Measurements from ENCODE around the gene CFAP61.

Gene CFAP61

GRCh38 chr20:20277894-20278335 is 225.6 kb downstream of the CFAP61 start:
- DNase-seq = no peak

GRCh38 chr20:20286061-20286460 is 233.7 kb downstream of the CFAP61 start:
- DNase-seq = no peak

- DNase-seq = no peak
Measured at GRCh38 chr20:20289331-20289730, 237.0 kb downstream of the CFAP61 start.

- peak; percentile 35 for DNase-seq
Measured at GRCh38 chr20:20292472-20292871, 240.1 kb downstream of the CFAP61 start.

DNA sequence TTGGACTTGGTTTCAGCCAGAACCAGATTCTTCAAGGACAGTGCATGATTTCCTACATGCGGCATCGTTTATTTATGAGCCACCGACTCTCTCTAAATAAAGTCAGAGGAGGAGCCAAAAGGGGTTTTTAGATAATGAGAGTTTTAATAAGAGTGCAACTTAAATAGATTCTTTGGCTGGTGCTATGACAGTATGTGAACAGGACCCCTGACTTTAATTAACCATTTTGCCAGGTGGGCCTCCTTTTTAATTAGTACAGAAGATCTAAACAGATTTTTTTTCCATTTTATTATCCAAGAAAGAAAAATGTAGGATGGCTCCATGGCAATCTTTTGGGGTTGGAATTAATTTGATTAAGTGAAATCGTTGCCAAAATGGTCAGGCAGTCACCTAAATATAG is 240.8 kb downstream of the CFAP61 start:
- DNase-seq = no peak

DNA sequence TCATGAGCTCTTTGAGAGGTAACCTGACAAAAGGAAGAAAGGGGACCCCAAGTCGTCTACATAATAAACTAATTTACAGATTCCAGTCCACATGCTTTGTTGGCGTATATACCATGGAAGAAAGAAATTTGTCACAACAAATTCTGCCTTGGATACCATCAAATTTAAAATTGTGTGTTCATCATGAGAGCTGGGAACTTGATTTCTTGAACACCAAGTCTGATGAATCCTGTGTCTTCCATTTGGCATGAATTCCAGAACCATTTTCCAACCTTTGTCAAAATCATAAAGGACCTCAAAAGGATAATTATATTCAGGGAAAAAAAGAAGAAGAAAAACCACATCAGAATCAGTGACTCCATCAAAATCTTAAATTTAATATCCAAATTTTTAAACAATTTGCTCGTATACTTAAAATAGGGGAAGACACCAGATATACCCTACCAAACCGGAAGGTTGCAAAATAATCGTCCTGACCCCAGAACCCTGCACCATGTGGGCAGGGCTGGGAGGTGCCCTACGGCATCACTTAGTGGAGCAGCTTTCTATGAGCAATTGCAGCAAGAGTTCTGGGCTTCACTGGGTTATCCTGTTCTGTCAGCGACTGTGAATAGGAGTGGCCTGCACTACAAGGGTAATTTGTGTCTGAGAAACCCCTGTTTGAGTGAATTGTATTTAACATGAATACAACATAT is 241.5 kb downstream of the CFAP61 start:
- no peak for DNase-seq

GRCh38 chr20:20295621-20296498 is 243.5 kb downstream of the CFAP61 start:
- no peak for DNase-seq

- DNase-seq = no peak
Measured at GRCh38 chr20:20297181-20297580, 244.8 kb downstream of the CFAP61 start.

DNA sequence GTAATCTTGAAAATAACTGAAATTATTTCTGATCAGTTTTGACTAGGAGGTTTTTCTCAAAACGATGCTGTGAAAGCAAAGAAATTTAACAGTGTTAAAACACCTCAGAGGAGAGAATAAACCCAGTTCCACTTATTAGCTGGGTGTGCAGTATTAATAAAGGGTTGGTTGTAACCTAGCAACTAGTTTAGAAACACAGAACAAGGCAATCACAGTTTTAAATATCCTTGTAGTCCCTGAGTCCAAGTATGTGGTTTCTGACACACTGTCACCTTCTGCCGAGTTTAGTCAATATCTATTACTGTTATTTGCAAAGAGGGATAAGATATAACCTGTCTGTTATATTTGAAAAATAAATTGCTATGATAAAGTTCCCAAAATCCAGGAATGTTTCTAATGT is 245.4 kb downstream of the CFAP61 start:
- DNase-seq = no peak

- DNase-seq = no peak
Measured at GRCh38 chr20:20299904-20300303, 247.6 kb downstream of the CFAP61 start.

DNA sequence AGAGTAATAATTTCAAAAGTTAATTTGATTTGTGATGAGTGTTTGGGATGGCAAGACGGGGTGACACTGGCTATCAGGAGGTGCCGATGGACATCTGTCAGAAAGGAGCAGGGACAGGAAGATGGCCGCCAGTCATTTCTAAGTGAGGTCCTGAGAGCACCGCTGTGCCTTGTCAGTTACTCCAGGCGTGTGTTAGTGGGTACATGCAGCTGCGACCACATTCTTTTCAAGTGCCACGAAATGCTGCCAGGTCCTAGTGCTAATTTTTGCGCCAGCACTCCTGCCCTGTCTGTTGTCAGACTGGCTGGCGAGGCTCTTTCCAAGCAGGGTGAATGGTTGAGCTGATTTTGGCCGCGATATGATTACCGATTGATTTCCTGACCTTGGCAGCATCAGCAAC is 251.0 kb downstream of the CFAP61 start:
- DNase-seq = no peak

GRCh38 chr20:20303742-20304141 is 251.4 kb downstream of the CFAP61 start:
- DNase-seq = no peak

DNA sequence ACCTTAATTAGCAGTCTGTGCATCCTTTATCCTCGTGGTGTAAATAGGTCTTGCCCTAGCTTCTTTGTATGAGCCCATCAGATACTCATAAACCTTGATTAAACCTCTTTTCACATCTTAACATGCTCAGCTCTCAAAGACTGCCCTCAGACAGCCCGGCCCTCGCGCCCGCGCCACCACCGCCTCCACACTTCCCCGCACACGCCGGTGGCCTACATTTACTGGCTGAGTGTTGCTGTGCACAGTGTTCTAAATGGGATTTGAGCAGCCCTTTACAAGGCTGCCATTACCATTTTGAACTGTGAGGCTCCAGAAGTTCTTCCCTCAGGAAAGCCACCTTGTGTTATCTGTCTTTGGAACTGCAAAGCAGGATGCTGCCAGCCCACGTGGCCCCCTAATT is 252.6 kb downstream of the CFAP61 start:
- DNase-seq = no peak

GRCh38 chr20:20312562-20312961 is 260.2 kb downstream of the CFAP61 start:
- no peak for DNase-seq

GRCh38 chr20:20317195-20317594 is 264.9 kb downstream of the CFAP61 start:
- no peak for DNase-seq

DNA sequence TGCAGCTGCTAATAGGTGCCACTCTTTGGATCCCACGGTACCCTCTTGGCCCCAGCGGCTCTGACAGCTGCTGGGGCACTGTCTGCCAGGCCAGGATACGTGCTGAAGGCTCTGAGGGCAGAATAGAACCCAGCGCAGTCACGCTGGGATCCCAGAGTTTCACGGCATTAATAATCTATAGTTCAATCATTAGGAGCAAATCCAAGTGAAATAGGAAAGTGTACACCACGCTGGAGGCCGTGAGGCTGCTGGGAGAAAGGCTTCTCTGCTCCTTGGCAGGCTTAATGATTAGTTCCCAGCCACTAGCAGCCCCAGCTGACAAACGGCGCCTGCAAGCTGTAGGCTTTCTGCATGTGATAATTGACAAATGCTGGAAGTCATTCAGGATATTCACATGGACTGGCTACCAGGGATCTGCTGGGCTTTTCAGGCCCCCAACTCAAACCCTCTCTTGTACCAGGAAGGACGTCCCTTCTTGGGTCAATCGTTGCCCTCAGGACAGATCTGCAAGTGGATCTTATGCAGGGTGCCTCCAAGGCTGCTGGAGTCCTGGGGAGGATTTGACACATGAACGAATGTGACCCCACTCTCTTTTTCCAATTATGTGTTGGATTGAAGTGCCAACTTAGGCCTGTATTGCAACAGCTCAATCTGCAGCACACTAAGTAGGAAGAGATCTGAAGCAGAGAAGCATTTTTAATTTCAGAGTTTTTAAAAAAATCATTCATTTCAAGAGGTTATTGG is 265.5 kb downstream of the CFAP61 start:
- no peak for DNase-seq

- DNase-seq = no peak
Measured at GRCh38 chr20:20318365-20319161, 266.2 kb downstream of the CFAP61 start.

DNA sequence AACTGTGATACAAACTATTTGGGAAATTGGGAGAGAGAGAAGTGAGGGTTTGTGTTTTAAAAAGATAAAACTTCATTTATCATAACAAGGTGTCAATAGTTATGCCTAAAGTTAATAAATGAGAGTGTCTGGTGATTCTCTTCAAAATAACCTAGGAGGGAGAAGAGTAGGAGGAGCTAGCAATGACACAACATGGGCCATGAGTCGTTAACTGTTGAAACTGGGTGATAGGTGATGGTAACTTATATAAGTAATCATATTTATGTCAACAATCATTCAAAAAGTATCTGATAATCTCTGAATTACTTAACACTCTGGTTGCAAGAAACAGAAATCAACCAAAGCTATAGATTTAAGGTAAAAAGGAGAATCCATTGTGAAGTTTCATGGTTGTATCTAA is 268.8 kb downstream of the CFAP61 start:
- DNase-seq = no peak

DNA sequence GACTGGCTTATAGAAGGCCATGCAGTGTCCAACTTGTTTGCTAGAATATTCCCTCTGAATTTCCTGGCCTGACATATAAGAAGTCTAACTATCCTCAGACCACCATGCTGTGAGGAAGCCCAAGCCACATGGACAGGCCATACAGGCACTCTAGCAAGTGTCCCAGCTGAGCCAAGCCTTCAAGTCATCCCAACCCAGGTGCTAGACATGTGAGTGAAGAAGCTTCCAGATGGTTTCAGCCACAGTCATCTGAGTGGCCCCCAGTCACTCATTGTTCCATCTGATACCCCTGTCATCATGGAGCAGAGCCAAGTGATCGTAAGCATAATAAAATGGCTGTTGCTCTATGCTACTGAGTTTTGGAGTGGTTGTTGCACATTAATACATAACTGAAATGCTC is 269.6 kb downstream of the CFAP61 start:
- no peak for DNase-seq

- DNase-seq = no peak
Measured at GRCh38 chr20:20322912-20323311, 270.6 kb downstream of the CFAP61 start.

GRCh38 chr20:20327746-20328145 is 275.4 kb downstream of the CFAP61 start:
- DNase-seq = no peak

DNA sequence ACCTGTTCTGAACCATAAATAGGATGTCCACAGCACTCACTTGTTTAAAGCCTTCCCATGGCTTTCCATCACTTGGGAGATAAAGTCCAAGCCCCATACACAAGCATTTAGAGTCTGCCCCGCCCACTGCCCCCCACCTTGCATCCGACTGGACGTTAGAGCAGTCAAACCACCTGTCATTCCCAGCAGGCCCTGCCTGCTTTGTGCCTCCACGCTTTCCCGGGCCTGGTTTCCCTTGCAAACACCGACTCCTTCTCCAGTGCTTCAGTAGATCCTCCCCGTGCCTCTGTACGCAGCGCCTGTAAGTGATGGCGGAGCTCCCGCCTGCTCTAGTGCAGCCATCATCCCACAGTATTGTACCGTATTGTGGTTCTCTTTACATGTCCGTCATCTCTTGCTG is 277.2 kb downstream of the CFAP61 start:
- no peak for DNase-seq

DNA sequence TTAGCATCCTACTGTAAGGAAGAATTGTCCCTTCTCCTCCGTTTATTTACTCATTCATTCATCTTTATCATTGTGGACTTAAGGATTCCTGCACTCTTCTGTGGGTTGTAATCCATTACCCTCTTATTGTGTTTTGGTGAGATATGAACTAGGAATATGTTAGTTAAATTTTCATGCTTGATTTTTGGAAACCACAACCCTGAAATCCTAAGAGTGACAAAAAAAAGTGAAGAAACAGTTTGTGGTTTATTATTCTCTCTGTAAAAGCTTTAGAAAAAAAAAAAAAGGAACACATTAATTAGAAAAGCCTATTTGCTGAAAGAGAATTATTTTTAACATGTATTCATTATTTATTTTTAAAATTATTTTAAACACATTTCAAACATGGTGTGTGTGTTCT is 278.8 kb downstream of the CFAP61 start:
- DNase-seq = no peak

Data from activated CD4-positive, alpha-beta T cell treated with anti-CD3 and anti-CD28 coated beads, Interleukin-2, Interleukin-6, amounts not matched to agents 100 ng/mL and 50 ng/mL, durations not matched to agents 16 hours and 8 hours (primary cell).